Upper lobe of right lung (tissue), 1 donor: ENCODE data around the gene SGMS1. TPM values are rescaled to one million over a fixed set of nuclear protein-coding genes. Genes with fewer than 3 reads are reported as not detected.
A peak's percentile ranks its signal among the peaks of the same experiment; 100 is the strongest.

Experiments
- ATAC-seq: fragments of 200-7000 bp; cut with Tn5 transposase; one replicate; pipeline ENCODE4 v1.9.1; 2020; ENCODE audit warnings: mild to moderate bottlenecking, moderate library complexity
- DNase-seq: peaks from one replicate; pipeline ENCODE4 v3.0.0-alpha.2; 2020
- H3K27ac ChIP-seq: fragments of 200-600 bp; one replicate; pipeline ENCODE4 v1.8.0; 2022
- H3K27me3 ChIP-seq: fragments of 200-600 bp; one replicate; pipeline ENCODE4 v1.8.0; 2022; ENCODE audit warnings: mild to moderate bottlenecking
- H3K36me3 ChIP-seq: fragments of 200-600 bp; one replicate; pipeline ENCODE4 v1.8.0; 2022
- H3K4me1 ChIP-seq: fragments of 200-600 bp; one replicate; pipeline ENCODE4 v1.8.0; 2022
- H3K4me3 ChIP-seq: fragments of 200-600 bp; one replicate; pipeline ENCODE4 v1.8.0; 2022; ENCODE audit warnings: mild to moderate bottlenecking
- H3K9me3 ChIP-seq: fragments of 200-600 bp; one replicate; pipeline ENCODE4 v1.8.0; 2022
- CTCF ChIP-seq: fragments of 200-600 bp; IDR thresholded peaks from one replicate; pipeline ENCODE4 v1.8.0; 2022; ENCODE audit warnings: antibody characterized with exemption
- intact Hi-C: fragments of 100-400 bp; cut with DNase I; formaldehyde crosslinking; loops from one replicate; pipeline ENCODE4 v1.11.0; 2022
- total RNA-seq: library from RNA; stranded (reverse); fragmentation: NEBNext Ultra II Directional; extraction: Animal tissue kit (Norgen Biotek cat#: 25700); gene quantifications from one replicate; pipeline ENCODE4 v1.2.1, GENCODE V29; 2021
- donor health status: DM: no; HTN: yes; CAD: no; lungs with severe emphysema.

SGMS1 gene
- total RNA-seq, 1 donor from 2014 or later = 73.1 TPM

- Histone ChIP-seq H3K27me3 (no peaks in the 10 kb centered on the region), H3K27ac (no peak overlapping the region), H3K4me3 (no peak overlapping the region), H3K36me3 (no peaks in the 10 kb centered on the region), H3K9me3 (no peaks in the 10 kb centered on the region), H3K4me1 (peaks cover 7% of the 10 kb centered on the region)
- DNase-seq (no peak), ATAC-seq (no peak)
- no peak for TF ChIP-seq CTCF
- intact Hi-C loops = no loop called here
These were observed 221.3 kb downstream of the SGMS1 start for GRCh38 chr10:50402466-50402865.

- Histone ChIP-seq H3K27me3 (no peaks in the 10 kb centered on the region), H3K36me3 (no peaks in the 10 kb centered on the region), H3K4me1 (peaks cover 25% of the 10 kb centered on the region), H3K9me3 (no peaks in the 10 kb centered on the region), H3K4me3 (no peak overlapping the region), H3K27ac (no peak overlapping the region)
- DNase-seq (no peak), ATAC-seq (peak; percentile 78)
- intact Hi-C loops = no loop called here
- TF ChIP-seq CTCF = no peak
These were observed 223.1 kb downstream of the SGMS1 start for GRCh38 chr10:50400694-50401093.

- Histone ChIP-seq H3K27me3 (no peaks in the 10 kb centered on the region), H3K9me3 (no peaks in the 10 kb centered on the region), H3K27ac (no peak overlapping the region), H3K4me3 (no peak overlapping the region), H3K36me3 (no peaks in the 10 kb centered on the region), H3K4me1 (peaks cover 39% of the 10 kb centered on the region)
- ATAC-seq (no peak), DNase-seq (no peak)
- intact Hi-C loops = no loop called here
- no peak for TF ChIP-seq CTCF
These were observed 224.9 kb downstream of the SGMS1 start for GRCh38 chr10:50398823-50399222.

- Histone ChIP-seq H3K27me3 (no peaks in the 10 kb centered on the region), H3K4me3 (no peak overlapping the region), H3K36me3 (no peaks in the 10 kb centered on the region), H3K4me1 (peaks cover 39% of the 10 kb centered on the region), H3K27ac (no peak overlapping the region), H3K9me3 (no peaks in the 10 kb centered on the region)
- ATAC-seq (no peak), DNase-seq (no peak)
- intact Hi-C loops = no loop called here
- no peak for TF ChIP-seq CTCF
These were observed 225.4 kb downstream of the SGMS1 start for GRCh38 chr10:50398381-50398780.

GRCh38 chr10:50397312-50398140 is 226.2 kb downstream of the SGMS1 start:
- no peak for TF ChIP-seq CTCF
- Histone ChIP-seq H3K9me3 (no peaks in the 10 kb centered on the region), H3K4me3 (no peak overlapping the region), H3K27me3 (no peaks in the 10 kb centered on the region), H3K27ac (no peak overlapping the region), H3K4me1 (peaks cover 39% of the 10 kb centered on the region), H3K36me3 (no peaks in the 10 kb centered on the region)
- no peak for DNase-seq
- intact Hi-C loops = no loop called here
- no peak for ATAC-seq
